Measurements from ENCODE around the gene PDZD2. TPM values are rescaled to one million over a fixed set of nuclear protein-coding genes. Genes with fewer than 3 reads are reported as not detected.

The PDZD2 gene
- total RNA-seq, 2 experiments from 2014 or later, result 1.3 to 1.8 TPM

DNA sequence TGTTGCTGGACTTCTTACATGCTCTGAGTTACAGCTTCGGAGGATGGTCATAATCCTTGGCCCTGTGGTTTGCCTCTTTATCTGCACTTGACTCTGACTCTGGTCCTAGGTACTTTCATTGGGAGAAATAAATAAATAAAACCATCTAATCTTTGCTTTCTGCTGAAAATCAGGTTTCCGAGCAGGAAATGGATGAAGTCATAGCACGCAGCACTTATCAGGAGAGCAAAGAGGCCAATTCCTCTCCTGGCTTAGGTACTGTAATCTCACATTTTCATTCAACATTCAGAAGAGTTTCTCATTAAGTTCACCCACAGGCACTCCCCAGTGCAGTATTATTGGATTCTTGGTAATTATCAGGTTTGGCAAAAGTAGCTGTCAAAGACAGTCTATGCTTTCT lies 430.5 kb downstream of the PDZD2 start:
- no peaks in the 10 kb centered on the region for H3K36me3 ChIP-seq (ENCODE audit: insufficient read depth, low read length)
- Mint-ChIP-seq H3K4me1 (ENCODE audit: low read depth) (no peaks in the 10 kb centered on the region), H3K27me3 (no peaks in the 10 kb centered on the region), H3K9me3 (no peaks in the 10 kb centered on the region), H3K27ac (no peak overlapping the region), H3K4me3 (no peak overlapping the region), H3K36me3 (ENCODE audit: low read depth) (no peaks in the 10 kb centered on the region)
- no peak for ATAC-seq (ENCODE audit: poor library complexity)
- no peaks in the 10 kb centered on the region for H3K9me3 ChIP-seq (ENCODE audit: control insufficient read depth in 1 of 2, insufficient read depth in 1 of 2, low read length in 2 of 2)
- no peak overlapping the region for H3K27ac ChIP-seq (ENCODE audit: low read depth in 1 of 2, low read length in 2 of 2)
- ChIA-PET POLR2A (no interaction called here), CTCF (no interaction called here)
- no peak overlapping the region for H3K4me3 ChIP-seq (ENCODE audit: low read length)
- intact Hi-C loops (cut with DNase I, micrococcal nuclease), result no loop called here
- TF ChIP-seq, protein P1, sequence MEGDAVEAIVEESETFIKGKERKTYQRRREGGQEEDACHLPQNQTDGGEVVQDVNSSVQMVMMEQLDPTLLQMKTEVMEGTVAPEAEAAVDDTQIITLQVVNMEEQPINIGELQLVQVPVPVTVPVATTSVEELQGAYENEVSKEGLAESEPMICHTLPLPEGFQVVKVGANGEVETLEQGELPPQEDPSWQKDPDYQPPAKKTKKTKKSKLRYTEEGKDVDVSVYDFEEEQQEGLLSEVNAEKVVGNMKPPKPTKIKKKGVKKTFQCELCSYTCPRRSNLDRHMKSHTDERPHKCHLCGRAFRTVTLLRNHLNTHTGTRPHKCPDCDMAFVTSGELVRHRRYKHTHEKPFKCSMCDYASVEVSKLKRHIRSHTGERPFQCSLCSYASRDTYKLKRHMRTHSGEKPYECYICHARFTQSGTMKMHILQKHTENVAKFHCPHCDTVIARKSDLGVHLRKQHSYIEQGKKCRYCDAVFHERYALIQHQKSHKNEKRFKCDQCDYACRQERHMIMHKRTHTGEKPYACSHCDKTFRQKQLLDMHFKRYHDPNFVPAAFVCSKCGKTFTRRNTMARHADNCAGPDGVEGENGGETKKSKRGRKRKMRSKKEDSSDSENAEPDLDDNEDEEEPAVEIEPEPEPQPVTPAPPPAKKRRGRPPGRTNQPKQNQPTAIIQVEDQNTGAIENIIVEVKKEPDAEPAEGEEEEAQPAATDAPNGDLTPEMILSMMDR (IDR thresholded peaks at IDR 0.05), result no peak
- no peaks in the 10 kb centered on the region for H3K4me1 ChIP-seq (ENCODE audit: insufficient read depth, low read length)
- no peak for DNase-seq
- H3K27me3 ChIP-seq (ENCODE audit: control insufficient read depth in 1 of 2, insufficient read depth in 2 of 2, low read length in 2 of 2), result no peaks in the 10 kb centered on the region

DNA sequence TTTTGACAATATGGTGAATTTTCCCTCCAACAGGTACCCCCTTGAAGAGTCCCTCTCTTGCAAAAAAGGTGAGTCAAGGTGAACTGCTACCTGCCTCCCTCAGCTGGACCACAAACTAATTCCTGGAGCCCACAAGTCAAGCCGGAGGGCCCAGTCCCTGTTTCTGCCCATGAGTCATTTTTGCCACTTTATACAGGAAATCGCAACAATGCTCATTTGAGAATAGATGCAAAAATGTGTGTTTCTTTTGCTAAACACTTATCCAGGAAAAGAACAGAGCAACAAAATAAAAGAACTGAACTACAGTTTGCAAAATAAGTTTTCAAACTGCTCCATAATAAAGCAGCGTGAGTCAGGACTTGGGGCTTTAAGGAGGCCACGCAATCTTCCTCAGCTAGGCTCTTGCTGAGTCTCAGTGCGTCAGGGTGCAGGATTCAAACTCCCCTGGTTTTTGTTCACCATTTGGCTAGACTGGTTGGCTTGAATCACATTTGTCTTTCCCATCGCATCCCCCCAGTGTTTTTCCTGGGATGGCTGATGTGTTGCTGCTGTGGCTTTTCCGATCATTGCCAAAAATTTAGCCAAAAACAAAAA lies 432.5 kb downstream of the PDZD2 start:
- H3K4me1 ChIP-seq (ENCODE audit: insufficient read depth, low read length), result no peaks in the 10 kb centered on the region
- no peaks in the 10 kb centered on the region for H3K9me3 ChIP-seq (ENCODE audit: control insufficient read depth in 1 of 2, insufficient read depth in 1 of 2, low read length in 2 of 2)
- Mint-ChIP-seq H3K27me3 (no peaks in the 10 kb centered on the region), H3K4me1 (ENCODE audit: low read depth) (no peaks in the 10 kb centered on the region), H3K4me3 (no peak overlapping the region), H3K36me3 (ENCODE audit: low read depth) (no peaks in the 10 kb centered on the region), H3K9me3 (no peaks in the 10 kb centered on the region), H3K27ac (no peak overlapping the region)
- no peak overlapping the region for H3K27ac ChIP-seq (ENCODE audit: low read depth in 1 of 2, low read length in 2 of 2)
- intact Hi-C loops (cut with DNase I, micrococcal nuclease), result loop anchor here in 1 of 2 experiments (10.0 kb wide), 1 partner anchor 217 kb away; no protein-coding TSS in a partner anchor
- no peaks in the 10 kb centered on the region for H3K36me3 ChIP-seq (ENCODE audit: insufficient read depth, low read length)
- CTCF ChIA-PET, result no interaction called here
- POLR2A ChIA-PET, result interaction anchor here (0.6 kb wide), 1 partner anchor 474 kb away, joined by 3 read pairs; no protein-coding TSS in a partner anchor
- no peak overlapping the region for H3K4me3 ChIP-seq (ENCODE audit: low read length)
- TF ChIP-seq, protein P1 (IDR thresholded peaks at IDR 0.05), result no peak
- DNase-seq (no peak), ATAC-seq (ENCODE audit: poor library complexity) (no peak)
- no peaks in the 10 kb centered on the region for H3K27me3 ChIP-seq (ENCODE audit: control insufficient read depth in 1 of 2, insufficient read depth in 2 of 2, low read length in 2 of 2)

DNA sequence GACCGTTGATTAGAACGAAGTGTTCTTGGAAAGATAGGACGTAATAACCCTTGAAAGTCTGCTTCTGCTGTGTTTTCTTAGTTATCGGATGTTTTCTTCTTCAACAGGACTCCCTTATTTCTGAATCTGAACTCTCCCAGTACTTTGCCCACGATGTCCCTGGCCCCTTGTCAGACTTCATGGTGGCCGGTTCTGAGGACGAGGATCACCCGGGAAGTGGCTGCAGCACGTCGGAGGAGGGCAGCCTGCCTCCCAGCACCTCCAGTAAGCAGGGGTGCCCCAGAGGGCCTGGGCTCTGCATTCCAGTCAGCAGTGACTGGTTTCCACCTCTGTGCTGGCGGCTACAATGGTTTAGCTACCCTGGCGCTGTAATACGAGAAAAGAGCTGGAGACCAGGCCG lies 433.1 kb downstream of the PDZD2 start:
- Mint-ChIP-seq H3K9me3 (no peaks in the 10 kb centered on the region), H3K4me3 (no peak overlapping the region), H3K27ac (no peak overlapping the region), H3K4me1 (ENCODE audit: low read depth) (no peaks in the 10 kb centered on the region), H3K36me3 (ENCODE audit: low read depth) (no peaks in the 10 kb centered on the region), H3K27me3 (no peaks in the 10 kb centered on the region)
- ATAC-seq (ENCODE audit: poor library complexity) (no peak), DNase-seq (no peak)
- intact Hi-C loops (cut with DNase I, micrococcal nuclease), result loop anchor here in 1 of 2 experiments (10.0 kb wide), 1 partner anchor 217 kb away; no protein-coding TSS in a partner anchor
- POLR2A ChIA-PET, result no interaction called here
- CTCF ChIA-PET, result no interaction called here
- H3K4me3 ChIP-seq (ENCODE audit: low read length), result no peak overlapping the region
- no peaks in the 10 kb centered on the region for H3K36me3 ChIP-seq (ENCODE audit: insufficient read depth, low read length)
- no peaks in the 10 kb centered on the region for H3K27me3 ChIP-seq (ENCODE audit: control insufficient read depth in 1 of 2, insufficient read depth in 2 of 2, low read length in 2 of 2)
- TF ChIP-seq, protein P1 (IDR thresholded peaks at IDR 0.05), result no peak
- no peaks in the 10 kb centered on the region for H3K9me3 ChIP-seq (ENCODE audit: control insufficient read depth in 1 of 2, insufficient read depth in 1 of 2, low read length in 2 of 2)
- no peaks in the 10 kb centered on the region for H3K4me1 ChIP-seq (ENCODE audit: insufficient read depth, low read length)
- H3K27ac ChIP-seq (ENCODE audit: low read depth in 1 of 2, low read length in 2 of 2), result no peak overlapping the region
